Measurements from ENCODE around the gene FBXL7.

Gene FBXL7

DNA sequence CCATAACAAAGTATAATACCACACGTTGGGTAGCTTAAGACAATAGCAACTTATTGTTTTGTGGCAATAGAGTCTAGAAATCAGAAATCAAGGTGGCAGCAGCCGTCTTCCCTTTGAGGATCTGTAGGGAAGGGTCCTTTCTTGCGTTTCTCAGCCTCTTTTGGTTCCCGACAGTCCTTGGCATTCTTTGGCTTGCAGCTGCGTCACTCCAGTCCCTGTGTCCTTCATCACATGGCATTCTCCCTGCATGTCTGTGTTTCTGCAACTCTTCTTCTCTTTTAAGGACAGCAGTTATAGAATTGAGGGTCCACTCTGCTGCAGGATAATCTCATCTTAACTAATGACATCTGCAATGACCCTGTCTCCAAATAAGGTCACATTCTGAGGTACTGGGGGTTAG lies 140.1 kb downstream of the FBXL7 start:
- H3K4me3 ChIP-seq (ENCODE audit: low read depth, low read length) = no peak overlapping the region
- DNase-seq (ENCODE audit: low read depth) = no peak
- no peak for TF ChIP-seq CTCF (IDR thresholded peaks at IDR 0.05; ENCODE audit: insufficient read depth, low read depth, low read length, missing control alignments)

GRCh38 chr5:15643731-15644130 lies 143.8 kb downstream of the FBXL7 start:
- TF ChIP-seq CTCF (IDR thresholded peaks at IDR 0.05; ENCODE audit: insufficient read depth, low read depth, low read length, missing control alignments) = no peak
- DNase-seq (ENCODE audit: low read depth) = no peak

GRCh38 chr5:15645381-15646160 lies 145.6 kb downstream of the FBXL7 start:
- H3K4me3 ChIP-seq (ENCODE audit: low read depth, low read length) = no peak overlapping the region
- TF ChIP-seq CTCF (IDR thresholded peaks at IDR 0.05; ENCODE audit: insufficient read depth, low read depth, low read length, missing control alignments) = no peak
- no peak for DNase-seq (ENCODE audit: low read depth)

More at GRCh38 chr5:15643731-15644130, 143.8 kb downstream of the FBXL7 start:
- no peak overlapping the region for H3K4me3 ChIP-seq (ENCODE audit: low read depth, low read length)

DNA sequence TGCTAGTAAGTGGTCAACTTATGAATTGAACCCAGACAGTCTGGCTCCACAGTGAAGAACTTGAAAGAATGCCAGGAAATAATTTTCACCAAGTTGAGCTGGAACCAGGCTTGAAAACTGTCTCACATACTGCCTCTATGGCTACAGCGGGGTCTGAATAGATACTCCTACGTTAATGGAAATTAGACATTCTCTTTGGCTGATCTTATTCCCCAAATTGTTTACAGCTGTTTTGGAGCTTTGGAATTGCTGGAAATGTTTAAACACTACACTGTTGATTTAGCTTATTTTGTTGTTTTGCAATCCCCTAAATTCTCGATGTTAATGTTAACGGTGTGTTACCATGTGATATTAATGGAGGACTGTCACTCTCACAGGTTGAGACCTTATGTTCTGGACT lies 146.4 kb downstream of the FBXL7 start:
- no peak for TF ChIP-seq CTCF (IDR thresholded peaks at IDR 0.05; ENCODE audit: insufficient read depth, low read depth, low read length, missing control alignments)
- DNase-seq (ENCODE audit: low read depth) = no peak
- no peak overlapping the region for H3K4me3 ChIP-seq (ENCODE audit: low read depth, low read length)

GRCh38 chr5:15647251-15647650 lies 147.3 kb downstream of the FBXL7 start:
- DNase-seq (ENCODE audit: low read depth) = no peak
- no peak overlapping the region for H3K4me3 ChIP-seq (ENCODE audit: low read depth, low read length)
- no peak for TF ChIP-seq CTCF (IDR thresholded peaks at IDR 0.05; ENCODE audit: insufficient read depth, low read depth, low read length, missing control alignments)

DNA sequence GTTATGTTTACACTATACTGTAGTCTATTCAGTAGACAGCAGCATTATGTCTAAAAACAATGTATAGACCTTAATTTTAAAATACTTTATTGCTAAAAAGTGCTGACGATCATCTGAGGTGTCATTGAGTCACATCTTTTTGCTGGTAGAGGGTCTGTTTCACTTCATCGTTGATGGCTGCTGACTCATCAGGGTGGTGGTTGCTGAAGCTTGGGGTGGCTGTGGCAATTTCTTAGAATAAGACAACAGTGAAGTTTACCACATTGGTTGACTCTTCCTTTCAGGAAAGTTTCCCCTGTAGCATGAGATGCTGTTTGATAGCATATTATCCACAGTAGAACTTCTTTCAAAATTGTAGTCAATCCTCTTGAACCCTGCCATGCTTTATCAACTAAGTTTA lies 150.3 kb downstream of the FBXL7 start:
- H3K4me3 ChIP-seq (ENCODE audit: low read depth, low read length) = no peak overlapping the region
- no peak for DNase-seq (ENCODE audit: low read depth)
- TF ChIP-seq CTCF (IDR thresholded peaks at IDR 0.05; ENCODE audit: insufficient read depth, low read depth, low read length, missing control alignments) = no peak

DNA sequence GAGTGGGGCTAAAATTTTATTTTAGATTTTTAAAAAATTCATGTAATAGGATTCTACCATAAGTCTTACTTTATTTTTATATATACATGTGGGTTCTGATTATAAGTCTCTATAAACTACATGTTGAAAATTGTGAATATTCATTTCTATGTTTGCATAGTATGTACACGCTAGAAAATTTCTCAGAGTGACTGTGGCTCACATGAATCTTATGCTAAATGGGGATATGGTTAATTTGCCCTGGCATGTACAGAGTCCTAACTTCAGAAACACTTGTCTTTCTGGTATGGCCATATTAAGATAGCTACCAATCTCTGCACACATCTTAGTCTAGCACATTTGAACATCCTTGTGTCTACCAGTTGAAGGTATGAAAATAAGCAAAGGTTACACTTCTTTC lies 154.8 kb downstream of the FBXL7 start:
- DNase-seq (ENCODE audit: low read depth) = no peak
- no peak overlapping the region for H3K4me3 ChIP-seq (ENCODE audit: low read depth, low read length)
- no peak for TF ChIP-seq CTCF (IDR thresholded peaks at IDR 0.05; ENCODE audit: insufficient read depth, low read depth, low read length, missing control alignments)

Measured in GM12865 (cell line).